Gastroesophageal sphincter (tissue), 3 donors: ENCODE data around the gene KRT34.

Source experiments
- CTCF ChIP-seq, 4 experiments: fragments of 200-600 bp in 2 of 4; fragments of 450-650 bp in 2 of 4; sonication (generic) in 1 of 4; IDR thresholded peaks; one replicate each; pipeline ENCODE4 v1.5.1; 2017 to 2019; ENCODE audit warnings: antibody characterized with exemption in 4 of 4, mild to moderate bottlenecking in 2 of 4, moderate library complexity in 2 of 4
- EP300 ChIP-seq: sonication (generic); formaldehyde crosslinking; IDR thresholded peaks from one replicate; pipeline ENCODE4 v1.6.1; 2017; ENCODE audit warnings: antibody characterized with exemption, mild to moderate bottlenecking
- POLR2A ChIP-seq, 2 donors: fragments of 450-650 bp; IDR thresholded peaks; one replicate each; pipeline ENCODE4 v1.6.1; 2017; ENCODE audit warnings: antibody characterized with exemption in 2 of 2, mild to moderate bottlenecking in 2 of 2, moderate library complexity in 1 of 2
- POLR2AphosphoS5 ChIP-seq: sonication (generic); formaldehyde crosslinking; IDR thresholded peaks from one replicate; pipeline ENCODE4 v1.6.1; 2017; ENCODE audit warnings: antibody characterized with exemption

- no peak for TF ChIP-seq CTCF (IDR thresholded peaks at IDR 0.05)
- no peak for TF ChIP-seq POLR2A (IDR thresholded peaks at IDR 0.05)
- TF ChIP-seq POLR2AphosphoS5, result no peak
- no peak for TF ChIP-seq EP300
Measured at GRCh38 chr17:41419716-41420115, 37.6 kb upstream of the KRT34 start.
